Measurements from ENCODE around the gene ABCC4. TPM values are rescaled to one million over a fixed set of nuclear protein-coding genes. Genes with fewer than 3 reads are reported as not detected.

Gene ABCC4
- total and polyA plus RNA-seq, 4 donors, result 0.74 to 22.5 (median 2.0) TPM

- no peak overlapping the region for H3K4me3 ChIP-seq (ENCODE audit: low read depth in 1 of 3, low read length in 3 of 3)
- WGBS, result 85% methylated on average over 4 of the region's 4 CpGs
- DNase-seq (ENCODE audit: low spot score), result no peak
- no peak overlapping the region for H3K9ac ChIP-seq (ENCODE audit: low read depth in 1 of 2, low read length in 2 of 2)
- no peaks in the 10 kb centered on the region for H3K27me3 ChIP-seq (ENCODE audit: control insufficient read depth in 4 of 4, insufficient read depth in 4 of 4, low read length in 3 of 4)
- H3K27ac ChIP-seq (ENCODE audit: low read depth in 1 of 2, low read length in 2 of 2), result no peak overlapping the region
- no peaks in the 10 kb centered on the region for H3K36me3 ChIP-seq (ENCODE audit: control insufficient read depth in 4 of 4, insufficient read depth in 3 of 4, low read depth in 1 of 4, low read length in 3 of 4)
- no peaks in the 10 kb centered on the region for H3K9me3 ChIP-seq (ENCODE audit: control insufficient read depth in 4 of 4, low read length in 3 of 4)
- no peaks in the 10 kb centered on the region for H3K4me1 ChIP-seq (ENCODE audit: control insufficient read depth in 4 of 4, insufficient read depth in 4 of 4, low read length in 3 of 4)
- TF ChIP-seq RXRA (IDR thresholded peaks at IDR 0.05) (no peak), EGR1 (IDR thresholded peaks at IDR 0.05; ENCODE audit: low read depth in 2 of 2) (no peak), REST (IDR thresholded peaks at IDR 0.05) (no peak), RAD21 (IDR thresholded peaks at IDR 0.05) (no peak), HNF4G (IDR thresholded peaks at IDR 0.05) (no peak), SP1 (IDR thresholded peaks at IDR 0.05) (no peak), GABPA (IDR thresholded peaks at IDR 0.05 in 1 of 2, conservative IDR thresholded peaks at IDR 0.05 in 1 of 2) (no peak), HNF4A (conservative IDR thresholded peaks at IDR 0.05) (no peak), YY1 (IDR thresholded peaks at IDR 0.05) (no peak), FOXA2 (IDR thresholded peaks at IDR 0.05) (no peak), TAF1 (conservative IDR thresholded peaks at IDR 0.05) (no peak), JUND (IDR thresholded peaks at IDR 0.05) (no peak), FOXA1 (IDR thresholded peaks at IDR 0.05) (no peak), ATF3 (IDR thresholded peaks at IDR 0.05) (no peak), NR2F2 (IDR thresholded peaks at IDR 0.05) (no peak)
- TF ChIP-seq, protein P1, sequence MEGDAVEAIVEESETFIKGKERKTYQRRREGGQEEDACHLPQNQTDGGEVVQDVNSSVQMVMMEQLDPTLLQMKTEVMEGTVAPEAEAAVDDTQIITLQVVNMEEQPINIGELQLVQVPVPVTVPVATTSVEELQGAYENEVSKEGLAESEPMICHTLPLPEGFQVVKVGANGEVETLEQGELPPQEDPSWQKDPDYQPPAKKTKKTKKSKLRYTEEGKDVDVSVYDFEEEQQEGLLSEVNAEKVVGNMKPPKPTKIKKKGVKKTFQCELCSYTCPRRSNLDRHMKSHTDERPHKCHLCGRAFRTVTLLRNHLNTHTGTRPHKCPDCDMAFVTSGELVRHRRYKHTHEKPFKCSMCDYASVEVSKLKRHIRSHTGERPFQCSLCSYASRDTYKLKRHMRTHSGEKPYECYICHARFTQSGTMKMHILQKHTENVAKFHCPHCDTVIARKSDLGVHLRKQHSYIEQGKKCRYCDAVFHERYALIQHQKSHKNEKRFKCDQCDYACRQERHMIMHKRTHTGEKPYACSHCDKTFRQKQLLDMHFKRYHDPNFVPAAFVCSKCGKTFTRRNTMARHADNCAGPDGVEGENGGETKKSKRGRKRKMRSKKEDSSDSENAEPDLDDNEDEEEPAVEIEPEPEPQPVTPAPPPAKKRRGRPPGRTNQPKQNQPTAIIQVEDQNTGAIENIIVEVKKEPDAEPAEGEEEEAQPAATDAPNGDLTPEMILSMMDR (IDR thresholded peaks at IDR 0.05; ENCODE audit: low read depth, low read length, missing input control), result no peak
- TF ChIP-seq, protein P2, sequence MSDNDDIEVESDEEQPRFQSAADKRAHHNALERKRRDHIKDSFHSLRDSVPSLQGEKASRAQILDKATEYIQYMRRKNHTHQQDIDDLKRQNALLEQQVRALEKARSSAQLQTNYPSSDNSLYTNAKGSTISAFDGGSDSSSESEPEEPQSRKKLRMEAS (IDR thresholded peaks at IDR 0.05), result no peak
- TF ChIP-seq, protein P3, sequence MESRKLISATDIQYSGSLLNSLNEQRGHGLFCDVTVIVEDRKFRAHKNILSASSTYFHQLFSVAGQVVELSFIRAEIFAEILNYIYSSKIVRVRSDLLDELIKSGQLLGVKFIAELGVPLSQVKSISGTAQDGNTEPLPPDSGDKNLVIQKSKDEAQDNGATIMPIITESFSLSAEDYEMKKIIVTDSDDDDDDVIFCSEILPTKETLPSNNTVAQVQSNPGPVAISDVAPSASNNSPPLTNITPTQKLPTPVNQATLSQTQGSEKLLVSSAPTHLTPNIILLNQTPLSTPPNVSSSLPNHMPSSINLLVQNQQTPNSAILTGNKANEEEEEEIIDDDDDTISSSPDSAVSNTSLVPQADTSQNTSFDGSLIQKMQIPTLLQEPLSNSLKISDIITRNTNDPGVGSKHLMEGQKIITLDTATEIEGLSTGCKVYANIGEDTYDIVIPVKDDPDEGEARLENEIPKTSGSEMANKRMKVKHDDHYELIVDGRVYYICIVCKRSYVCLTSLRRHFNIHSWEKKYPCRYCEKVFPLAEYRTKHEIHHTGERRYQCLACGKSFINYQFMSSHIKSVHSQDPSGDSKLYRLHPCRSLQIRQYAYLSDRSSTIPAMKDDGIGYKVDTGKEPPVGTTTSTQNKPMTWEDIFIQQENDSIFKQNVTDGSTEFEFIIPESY (IDR thresholded peaks at IDR 0.05), result no peak
These were observed 95.1 kb downstream of the ABCC4 start for GRCh38 chr13:95206116-95206515.
